Choroid plexus epithelial cell (primary cell): Measurements from ENCODE around the gene PLCD1.
A peak's percentile ranks its signal among the peaks of the same experiment; 100 is the strongest.

Source experiments
- DNase-seq: peaks from one replicate; pipeline ENCODE4 v3.0.0-alpha.2; 2010; ENCODE audit warnings: low read depth
- H3K4me3 ChIP-seq: 2 replicates; pipeline ENCODE4 v1.5.1; 2011; ENCODE audit warnings: low read depth, mild to moderate bottlenecking, control low read depth, low read length, moderate library complexity
- CTCF ChIP-seq: conservative IDR thresholded peaks from 2 replicates; pipeline ENCODE4 v1.5.1; 2011; ENCODE audit warnings: low read depth, mild to moderate bottlenecking, control low read depth, inconsistent platforms, low read length, moderate library complexity

Gene PLCD1

DNA sequence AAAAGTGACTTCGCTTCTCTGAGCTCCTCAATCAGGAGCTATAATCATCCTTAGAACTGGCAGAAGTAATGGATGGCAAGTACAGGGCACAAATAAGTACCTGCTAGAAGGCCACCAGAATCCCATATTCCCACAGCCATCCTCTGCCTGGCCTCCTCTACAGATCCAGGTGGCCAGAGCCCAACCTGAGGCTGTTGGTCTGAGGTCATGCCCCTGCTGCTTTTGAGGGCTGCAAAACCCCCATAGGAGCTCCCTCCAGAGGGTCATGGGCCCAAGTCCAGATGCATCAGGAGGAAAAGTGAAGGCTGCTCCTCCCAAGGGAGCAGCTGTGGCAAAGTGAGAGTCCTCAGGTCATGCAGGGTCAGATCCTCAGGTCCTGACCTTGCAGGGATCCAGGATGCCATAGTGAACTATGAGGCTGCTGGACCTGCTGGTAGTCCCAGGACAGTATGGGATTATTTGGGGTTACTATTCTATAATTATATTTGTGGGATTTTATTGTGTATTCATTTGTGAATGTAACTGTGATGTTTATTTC is 3.0 kb upstream of the PLCD1 start:
- TF ChIP-seq CTCF: no peak
- no peak overlapping the region for H3K4me3 ChIP-seq
- DNase-seq: no peak

GRCh38 chr3:38031022-38031994 is 1.9 kb upstream of the PLCD1 start:
- no peak for TF ChIP-seq CTCF
- H3K4me3 ChIP-seq: no peak overlapping the region
- DNase-seq: no peak

GRCh38 chr3:38030126-38031021 is 932 bp upstream of the PLCD1 start:
- no peak for TF ChIP-seq CTCF
- DNase-seq: no peak
- H3K4me3 ChIP-seq: peak overlapping the region; percentile 65

GRCh38 chr3:38028621-38029361 is 651 bp downstream of the PLCD1 start:
- no peak for DNase-seq
- TF ChIP-seq CTCF: no peak
- H3K4me3 ChIP-seq: peak overlapping the region; percentile 65

- DNase-seq: no peak
- no peak overlapping the region for H3K4me3 ChIP-seq
- TF ChIP-seq CTCF: no peak
Measured at GRCh38 chr3:38027466-38028465, 1.7 kb downstream of the PLCD1 start.
